Measurements from ENCODE around the gene WDR35.

- TF ChIP-seq POLR2A (IDR thresholded peaks at IDR 0.05; ENCODE audit: low read depth, low read length) (no peak), TAF1 (IDR thresholded peaks at IDR 0.05; ENCODE audit: low read depth, low read length) (no peak), POLR2AphosphoS5 (IDR thresholded peaks at IDR 0.05; ENCODE audit: low read depth, low read length) (no peak), PAX5 (IDR thresholded peaks at IDR 0.05; ENCODE audit: insufficient read depth, low read length, severe bottlenecking) (no peak)
Measured at GRCh38 chr2:19883486-19883885, 106.4 kb downstream of the WDR35 start.
